Heart left ventricle (tissue), 16 donors: ENCODE results near the gene STXBP2. TPM values are rescaled to one million over a fixed set of nuclear protein-coding genes. Genes with fewer than 3 reads are reported as not detected.
A peak's percentile ranks its signal among the peaks of the same experiment; 100 is the strongest.

Source experiments
- ATAC-seq, 4 donors: fragments of 200-7000 bp; cut with Tn5 transposase; one replicate each; pipeline ENCODE4 v1.9.1; 2020 to 2022; ENCODE audit warnings: moderate library complexity in 4 of 4, mild to moderate bottlenecking in 3 of 4, moderate number of reproducible peaks in 1 of 4
- DNase-seq, 5 donors: peaks; one replicate each; pipeline ENCODE4 v3.0.0-alpha.2; 2020
- H3K27ac ChIP-seq, 12 donors: fragments of 200-600 bp; sonication (generic) in 4 of 12; one replicate each; pipeline versions ENCODE4 v1.5.0 to v1.8.0; 2016 to 2022; ENCODE audit warnings: mild to moderate bottlenecking in 2 of 12
- H3K27me3 ChIP-seq, 9 donors: fragments of 200-600 bp; sonication (generic) in 2 of 9; one replicate each; pipeline versions ENCODE4 v1.5.1 to v1.8.0; 2016 to 2022; ENCODE audit warnings: mild to moderate bottlenecking in 3 of 9
- H3K36me3 ChIP-seq, 9 donors: fragments of 200-600 bp; sonication (generic) in 2 of 9; one replicate each; pipeline versions ENCODE4 v1.5.0 to v1.8.0; 2018 to 2022; ENCODE audit warnings: mild to moderate bottlenecking in 2 of 9
- H3K4me1 ChIP-seq, 12 donors: fragments of 200-600 bp; sonication (generic) in 4 of 12; one replicate each; pipeline versions ENCODE4 v1.5.0 to v1.8.0; 2016 to 2022; ENCODE audit warnings: mild to moderate bottlenecking in 3 of 12
- H3K4me3 ChIP-seq, 12 donors: fragments of 200-600 bp; sonication (generic) in 4 of 12; one replicate each; pipeline versions ENCODE4 v1.5.0 to v1.8.0; 2017 to 2022; ENCODE audit warnings: mild to moderate bottlenecking in 9 of 12, moderate library complexity in 4 of 12
- H3K9me3 ChIP-seq, 12 donors: fragments of 200-600 bp; sonication (generic) in 4 of 12; one replicate each; pipeline versions ENCODE4 v1.5.0 to v1.8.0; 2016 to 2022; ENCODE audit warnings: mild to moderate bottlenecking in 1 of 12
- CTCF ChIP-seq, 12 donors: fragments of 200-600 bp; sonication (generic) in 4 of 12; IDR thresholded peaks; one replicate each; pipeline versions ENCODE4 v1.5.0 to v1.8.0; 2018 to 2022; ENCODE audit warnings: antibody characterized with exemption in 12 of 12, mild to moderate bottlenecking in 5 of 12
- POLR2A ChIP-seq, 2 donors: fragments of 450-650 bp; IDR thresholded peaks; one replicate each; pipeline ENCODE4 v1.6.1; 2017; ENCODE audit warnings: antibody characterized with exemption in 2 of 2, mild to moderate bottlenecking in 2 of 2, moderate library complexity in 2 of 2
- WGBS, 4 donors: extraction: QIAGEN DNeasy Blood & Tissue Kit in 2 of 4; methylation state at CpG; one replicate each; pipeline versions ENCODE4 v1.1.5 to v1.1.7; 2013 to 2018; 5-methylcytosine and 5-hydroxymethylcytosine counted together
- intact Hi-C, 10 donors: fragments of 100-400 bp; cut with DNase I; formaldehyde crosslinking; loops; one replicate each; pipeline versions ENCODE4 v1.11.1 to v1.14.2; 2022
- polyA plus RNA-seq, 2 donors: library from polyadenylated mRNA; stranded (reverse); fragments of 200-250 nt; gene quantifications; one replicate each; pipeline ENCODE4 v1.2.3, GENCODE V29; 2013
- total RNA-seq, 9 donors: library from RNA; depleted of rRNA in 2 of 9; stranded (reverse); fragments of >200 nt in 2 of 9; fragmentation: NEBNext Ultra II Directional in 3 of 9; extraction: Animal tissue kit (Norgen Biotek cat#: 25700) in 3 of 9; gene quantifications; one replicate each; pipeline versions ENCODE4 v1.1.0 to v1.2.4, GENCODE V29; 2016 to 2023
- donor health status: ischemic (EF 13 %, LVEDD 7.1; RV severe dilation, severe dysfunction).
- donor health status: healthy with polysubstance abuse.
- donor health status: DM: no; HTN: yes; CAD: no.
- donor health status: DM: no; HTN: no; CAD: no.
- donor health status: ischemic (EF 25% LVEDD 6.9; RV normal size, moderate dysfunction).
- donor health status: ischemic (EF 25% LVEDD 5.7; RV mildly dilated, moderate dysfunction).
- donor health status: healthy.
- donor health status: DM: yes; HTN: yes; CAD: no.
- donor health status: ischemic (EF 35%, LVEDD 5.7; RV mildly dilated, moderate dysfunction).
- donor health status: nonischemic (EF 11% LVEDD 7.7; RV severe dilation, severe dysfunction).
- donor health status: DM: yes; HTN: yes; CAD: no.
- donor health status: PGD.
- donor health status: ischemic (EF 29% LVEDD 5.4; RV normal size, mild dysfunction).
- donor health status: nonischemic (EF 23%, LVEDD 6.1; RV moderate dilation, normal function).

The STXBP2 gene
- total and polyA plus RNA-seq, 11 donors: 1.2 to 46.7 (median 4.7) TPM

- WGBS, 4 donors: 50 to 60% (median 55%) methylated on average over 6 to 12 of the region's 12 CpGs
- intact Hi-C loops: no loop called here
- Histone ChIP-seq H3K27ac (no peak overlapping the region), H3K4me3 (no peak overlapping the region), H3K4me1 (peaks cover 0 to 27% (median 0%) of the 10 kb centered on the region in 12 donors), H3K27me3 (peaks cover 2 to 38% (median 17%) of the 10 kb centered on the region in 9 donors), H3K36me3 (no peaks in the 10 kb centered on the region), H3K9me3 (no peaks in the 10 kb centered on the region)
- ATAC-seq: no peak
- no peak for TF ChIP-seq CTCF (IDR thresholded peaks at IDR 0.05)
- TF ChIP-seq POLR2A (IDR thresholded peaks at IDR 0.05): no peak
- no peak for DNase-seq
These were observed 2.0 kb downstream of the STXBP2 start for GRCh38 chr19:7638802-7639465.

- H3K4me1 ChIP-seq: peaks cover 0 to 23% (median 0%) of the 10 kb centered on the region in 12 donors
- intact Hi-C loops: no loop called here
- WGBS, 4 donors: 95 to 98% (median 96%) methylated on average over 13 of the region's 13 CpGs
- no peak for DNase-seq
- peaks cover 2 to 37% (median 17%) of the 10 kb centered on the region in 9 donors for H3K27me3 ChIP-seq
- no peaks in the 10 kb centered on the region for H3K9me3 ChIP-seq
- no peak overlapping the region for H3K27ac ChIP-seq
- no peak for ATAC-seq
- no peak overlapping the region for H3K4me3 ChIP-seq
- no peaks in the 10 kb centered on the region for H3K36me3 ChIP-seq
- TF ChIP-seq POLR2A (IDR thresholded peaks at IDR 0.05) (no peak), CTCF (IDR thresholded peaks at IDR 0.05) (no peak)
These were observed 3.0 kb downstream of the STXBP2 start for GRCh38 chr19:7639863-7640348.

- no peak for TF ChIP-seq CTCF (IDR thresholded peaks at IDR 0.05)
- no peak for TF ChIP-seq POLR2A (IDR thresholded peaks at IDR 0.05)
- ATAC-seq (no peak), DNase-seq (no peak)
- Histone ChIP-seq H3K9me3 (no peaks in the 10 kb centered on the region), H3K27me3 (peaks cover 2 to 30% (median 17%) of the 10 kb centered on the region in 9 donors), H3K27ac (no peak overlapping the region), H3K36me3 (no peaks in the 10 kb centered on the region), H3K4me3 (no peak overlapping the region), H3K4me1 (peaks cover 0 to 29% (median 0%) of the 10 kb centered on the region in 12 donors)
- WGBS, 4 donors: 89 to 91% (median 90%) methylated on average over 10 to 11 of the region's 11 CpGs
- intact Hi-C loops: no loop called here
These were observed 3.9 kb downstream of the STXBP2 start for GRCh38 chr19:7640803-7641202.

GRCh38 chr19:7641290-7642276, 4.7 kb downstream of the STXBP2 start:
- peaks cover under 1 to 31% (median 15%) of the 10 kb centered on the region in 9 donors for H3K27me3 ChIP-seq
- no peak for ATAC-seq
- intact Hi-C loops: no loop called here
- no peaks in the 10 kb centered on the region for H3K9me3 ChIP-seq
- H3K36me3 ChIP-seq: peaks cover 0 to 4% (median 0%) of the 10 kb centered on the region in 9 donors
- H3K4me1 ChIP-seq: peaks cover 0 to 24% (median 0%) of the 10 kb centered on the region in 12 donors
- H3K4me3 ChIP-seq: no peak overlapping the region
- H3K27ac ChIP-seq: no peak overlapping the region
- WGBS, 4 donors: 80 to 86% (median 83%) methylated on average over 41 to 43 of the region's 43 CpGs
- TF ChIP-seq CTCF (IDR thresholded peaks at IDR 0.05) (no peak), POLR2A (IDR thresholded peaks at IDR 0.05) (no peak)
- DNase-seq: peak in 1 of 5 donors; percentile 42
